Measurements from ENCODE around the gene SLC22A23.
A peak's percentile ranks its signal among the peaks of the same experiment; 100 is the strongest.

The SLC22A23 gene, protein sequence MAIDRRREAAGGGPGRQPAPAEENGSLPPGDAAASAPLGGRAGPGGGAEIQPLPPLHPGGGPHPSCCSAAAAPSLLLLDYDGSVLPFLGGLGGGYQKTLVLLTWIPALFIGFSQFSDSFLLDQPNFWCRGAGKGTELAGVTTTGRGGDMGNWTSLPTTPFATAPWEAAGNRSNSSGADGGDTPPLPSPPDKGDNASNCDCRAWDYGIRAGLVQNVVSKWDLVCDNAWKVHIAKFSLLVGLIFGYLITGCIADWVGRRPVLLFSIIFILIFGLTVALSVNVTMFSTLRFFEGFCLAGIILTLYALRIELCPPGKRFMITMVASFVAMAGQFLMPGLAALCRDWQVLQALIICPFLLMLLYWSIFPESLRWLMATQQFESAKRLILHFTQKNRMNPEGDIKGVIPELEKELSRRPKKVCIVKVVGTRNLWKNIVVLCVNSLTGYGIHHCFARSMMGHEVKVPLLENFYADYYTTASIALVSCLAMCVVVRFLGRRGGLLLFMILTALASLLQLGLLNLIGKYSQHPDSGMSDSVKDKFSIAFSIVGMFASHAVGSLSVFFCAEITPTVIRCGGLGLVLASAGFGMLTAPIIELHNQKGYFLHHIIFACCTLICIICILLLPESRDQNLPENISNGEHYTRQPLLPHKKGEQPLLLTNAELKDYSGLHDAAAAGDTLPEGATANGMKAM

DNA sequence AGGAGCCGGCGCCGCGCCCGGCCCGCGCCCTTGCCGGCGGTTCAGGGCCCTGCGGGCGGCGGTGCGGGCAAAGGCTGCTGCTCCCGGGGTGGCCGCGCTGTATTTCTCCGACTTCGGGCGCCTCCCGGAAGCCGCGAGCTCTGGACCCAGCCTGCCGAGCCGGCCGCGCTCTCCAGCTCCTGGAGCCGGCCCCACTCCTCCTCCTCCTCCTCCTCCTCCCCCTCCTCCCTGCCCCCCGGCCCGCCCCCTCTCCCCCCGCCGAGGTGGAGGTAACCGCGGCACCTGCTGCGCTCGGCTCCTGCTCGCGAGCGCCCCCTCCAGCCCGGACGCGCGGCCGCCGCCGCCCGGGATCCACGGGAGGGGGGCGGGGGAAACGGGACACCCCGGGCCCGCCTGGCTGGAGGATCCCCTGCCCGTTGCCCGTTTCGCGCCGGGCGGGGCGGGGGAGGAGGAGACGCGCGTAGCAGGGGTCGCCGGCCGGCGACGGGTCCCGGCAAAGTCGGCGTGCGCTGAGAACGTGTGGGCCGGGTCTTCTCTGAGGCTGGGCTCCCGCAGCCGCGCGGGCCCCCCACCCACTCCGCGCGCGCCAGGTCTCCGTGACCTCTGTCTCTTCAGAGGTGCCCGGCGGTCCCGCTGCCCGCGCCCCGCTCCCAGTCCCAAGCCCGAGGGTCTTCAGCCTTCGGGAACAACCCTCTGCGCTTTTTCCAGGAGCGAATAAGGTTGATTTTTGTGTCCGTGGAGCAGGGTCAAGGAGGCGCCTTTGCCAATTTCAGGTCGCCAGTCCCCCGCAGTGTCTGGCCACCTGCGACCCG is at the start of gene SLC22A23:
TSS of gene SLC22A23 (minus strand) at position 153 of the 812 bp plus-strand sequence. CDS start 491 bp downstream, outside the sequence.
- DNase-seq (ENCODE audit: low spot score) = peak; percentile 90

DNA sequence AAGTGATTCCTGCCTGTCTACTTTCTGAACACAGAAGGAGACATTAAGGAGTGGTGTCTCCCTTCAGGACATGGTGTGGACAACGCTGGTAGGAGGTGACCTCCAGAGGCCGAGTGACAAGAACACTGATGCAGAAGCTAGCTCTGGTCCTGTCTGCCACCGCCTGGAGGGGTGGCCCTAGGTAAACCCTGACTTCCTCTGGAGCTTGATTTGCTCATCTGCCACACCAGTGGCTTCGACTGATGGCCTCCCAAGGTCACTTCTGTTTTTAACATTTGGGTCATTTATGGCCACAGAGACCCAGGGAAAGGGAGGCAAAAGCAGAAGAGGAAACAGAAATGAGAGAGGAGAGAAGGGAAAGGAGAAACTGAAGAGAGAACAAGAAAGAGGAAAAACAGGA is 49.4 kb upstream of the SLC22A23 start:
- DNase-seq (ENCODE audit: low spot score) = no peak

DNA sequence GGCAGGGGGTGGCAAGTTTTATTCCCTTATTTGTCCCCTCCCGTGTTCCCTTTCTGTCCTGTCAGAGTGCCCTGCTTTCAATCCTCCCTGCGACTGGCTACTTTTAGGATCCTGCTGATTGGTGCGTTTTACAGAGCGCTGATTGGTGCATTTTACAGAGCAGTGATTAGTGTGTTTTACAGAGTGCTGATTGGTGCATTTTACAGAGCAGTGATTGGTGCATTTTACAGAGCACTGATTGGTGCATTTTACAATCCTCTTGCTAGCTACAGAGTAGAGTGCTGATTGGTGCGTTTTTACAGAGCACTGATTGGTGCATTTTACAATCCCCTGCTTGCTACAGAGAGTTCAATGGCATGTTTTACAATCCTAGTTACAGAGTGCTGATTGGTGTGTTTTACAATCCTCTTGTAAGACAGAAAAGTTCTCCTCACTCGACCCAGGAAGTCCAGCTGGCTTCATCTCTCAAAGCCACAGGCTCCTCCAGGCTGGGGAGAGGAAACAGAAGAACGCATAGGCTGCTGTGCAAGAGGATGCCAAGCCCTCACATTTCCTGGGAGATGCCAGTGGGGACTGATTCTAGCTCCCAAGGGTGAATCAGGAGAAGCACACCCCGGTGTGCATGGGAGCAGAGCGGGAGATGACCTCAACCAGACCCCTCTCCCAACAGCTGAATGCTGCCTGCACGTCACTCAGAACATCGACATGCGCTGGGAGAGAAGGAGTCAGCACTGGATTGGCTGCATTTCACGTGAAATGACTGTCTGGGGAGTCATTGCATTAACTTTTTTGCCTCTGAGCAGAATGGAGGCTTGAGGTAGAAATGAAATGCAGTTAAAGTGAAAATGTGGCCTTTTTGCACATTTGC is 48.3 kb upstream of the SLC22A23 start:
- DNase-seq (ENCODE audit: low spot score) = no peak

DNA sequence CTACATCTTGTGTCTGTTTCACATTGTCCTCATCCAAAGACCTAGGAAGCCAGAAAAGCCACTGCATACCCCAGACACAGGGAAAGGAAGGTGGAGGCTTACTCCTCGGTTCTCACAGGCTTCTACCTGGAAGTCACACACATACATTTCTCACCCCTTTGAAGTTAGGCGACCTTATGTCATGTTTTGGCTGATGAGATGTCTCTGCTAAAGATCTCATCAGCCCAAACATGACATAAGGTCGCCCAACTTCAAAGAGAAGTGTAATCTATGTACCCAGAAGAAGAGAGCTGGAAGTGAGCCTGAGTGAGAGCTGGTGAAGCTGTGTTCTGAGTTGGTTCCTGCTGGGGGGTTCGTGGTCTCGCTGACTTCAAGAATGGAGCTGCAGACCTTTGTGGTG is 47.5 kb upstream of the SLC22A23 start:
- no peak for DNase-seq (ENCODE audit: low spot score)

DNA sequence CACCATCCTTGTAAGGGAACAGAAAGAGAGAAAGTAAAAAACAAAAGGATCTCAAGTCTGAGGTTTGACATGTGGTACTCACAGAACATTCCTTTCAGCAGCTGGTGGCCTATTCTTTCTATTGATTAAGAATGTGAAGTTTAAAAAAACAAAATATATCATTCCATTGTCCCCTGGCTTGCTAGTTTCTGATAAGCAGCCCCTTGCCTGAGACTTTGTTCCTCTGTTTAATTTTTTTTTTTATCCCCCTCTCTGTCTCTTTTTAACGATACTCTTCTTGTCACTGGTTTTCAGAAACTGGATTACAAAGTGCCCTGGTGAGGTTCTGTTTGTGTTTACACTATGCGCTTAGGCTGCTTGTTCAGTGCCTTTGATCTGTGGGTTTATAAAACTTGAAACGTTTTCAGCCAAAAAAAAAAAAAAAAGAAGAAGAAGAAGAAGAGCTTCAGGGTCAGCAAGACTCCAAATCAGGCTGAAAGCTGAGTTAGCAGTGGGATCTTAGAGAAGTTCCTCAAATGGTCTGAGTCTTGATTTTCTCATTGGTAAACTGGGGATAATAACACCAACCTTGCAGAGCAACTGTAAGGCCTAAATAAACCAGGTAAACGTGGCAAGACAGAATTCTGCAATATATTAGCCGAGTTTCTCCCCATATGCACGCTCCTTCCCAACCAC is 45.1 kb upstream of the SLC22A23 start:
- no peak for DNase-seq (ENCODE audit: low spot score)

DNA sequence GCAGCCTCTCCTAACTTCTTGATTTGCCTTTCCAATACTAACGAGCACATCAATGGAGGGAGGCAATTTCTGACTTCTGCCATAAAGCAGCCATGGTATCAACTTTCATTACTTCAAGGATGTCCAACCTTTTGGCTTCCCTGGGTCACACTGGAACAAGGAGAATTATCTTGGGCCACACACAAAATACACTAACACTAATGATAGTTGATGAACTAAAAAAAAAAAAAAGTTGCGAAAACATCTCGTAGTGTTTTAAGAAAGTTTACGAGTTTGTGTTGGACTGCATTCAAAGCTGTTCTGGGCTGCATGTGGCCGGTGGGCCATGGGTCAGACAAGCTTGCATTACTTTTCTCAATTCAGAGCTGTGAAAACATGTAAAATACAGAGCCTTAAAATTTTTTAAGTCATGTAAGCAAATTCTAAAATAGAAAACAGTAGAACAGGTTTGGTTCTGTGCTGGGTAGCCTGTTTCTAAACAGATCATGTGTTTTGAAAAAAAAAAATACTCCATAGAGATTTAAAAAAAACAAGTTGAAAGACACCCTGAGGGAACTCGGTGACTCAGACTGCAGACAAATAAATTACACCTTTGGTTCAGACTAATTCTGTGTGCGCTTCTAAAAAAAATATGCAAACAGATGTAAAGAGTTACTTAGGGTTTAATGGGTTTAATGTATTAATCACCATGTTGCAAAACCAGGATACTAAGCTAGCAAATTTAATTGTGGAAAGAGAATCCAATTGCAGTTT is 43.6 kb upstream of the SLC22A23 start:
- no peak for DNase-seq (ENCODE audit: low spot score)

DNA sequence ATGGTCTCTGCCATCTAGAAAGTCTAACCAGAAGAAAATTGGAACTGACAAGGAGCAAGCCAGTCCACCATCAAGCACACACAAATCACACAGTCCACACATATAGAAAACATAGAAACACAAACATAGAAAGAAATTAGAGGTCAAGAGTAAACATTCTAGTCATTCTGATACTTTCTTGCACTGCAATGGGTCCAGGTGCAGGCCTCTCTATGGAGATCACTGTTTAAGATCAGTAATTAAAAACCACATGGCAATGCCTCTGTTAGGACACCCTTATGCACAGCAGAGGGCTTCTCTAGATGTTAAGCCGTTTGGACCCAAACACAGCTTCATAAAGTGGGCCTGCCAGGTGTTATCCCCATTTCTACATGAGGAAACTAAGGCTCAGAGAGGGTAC is 42.8 kb upstream of the SLC22A23 start:
- DNase-seq (ENCODE audit: low spot score) = no peak

DNA sequence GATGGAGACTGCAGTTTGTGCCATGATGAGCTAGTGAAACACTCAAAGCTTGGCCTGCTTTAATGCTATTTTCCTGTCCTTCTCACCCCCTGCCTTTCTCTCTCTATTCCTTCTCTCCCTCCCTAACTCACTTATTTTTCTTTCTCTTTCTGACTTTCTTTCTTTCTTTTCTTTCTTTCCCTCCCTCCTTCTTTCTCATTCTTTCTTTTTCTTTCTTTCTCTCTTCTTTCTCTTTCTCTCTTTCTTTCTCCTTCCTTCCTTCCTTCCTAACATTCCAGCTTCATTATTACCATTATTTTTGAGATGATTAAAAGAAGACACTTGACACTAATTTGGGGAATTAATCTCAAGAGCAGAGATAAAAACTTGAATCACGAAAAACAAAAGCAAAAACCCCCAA is 39.5 kb upstream of the SLC22A23 start:
- no peak for DNase-seq (ENCODE audit: low spot score)

DNA sequence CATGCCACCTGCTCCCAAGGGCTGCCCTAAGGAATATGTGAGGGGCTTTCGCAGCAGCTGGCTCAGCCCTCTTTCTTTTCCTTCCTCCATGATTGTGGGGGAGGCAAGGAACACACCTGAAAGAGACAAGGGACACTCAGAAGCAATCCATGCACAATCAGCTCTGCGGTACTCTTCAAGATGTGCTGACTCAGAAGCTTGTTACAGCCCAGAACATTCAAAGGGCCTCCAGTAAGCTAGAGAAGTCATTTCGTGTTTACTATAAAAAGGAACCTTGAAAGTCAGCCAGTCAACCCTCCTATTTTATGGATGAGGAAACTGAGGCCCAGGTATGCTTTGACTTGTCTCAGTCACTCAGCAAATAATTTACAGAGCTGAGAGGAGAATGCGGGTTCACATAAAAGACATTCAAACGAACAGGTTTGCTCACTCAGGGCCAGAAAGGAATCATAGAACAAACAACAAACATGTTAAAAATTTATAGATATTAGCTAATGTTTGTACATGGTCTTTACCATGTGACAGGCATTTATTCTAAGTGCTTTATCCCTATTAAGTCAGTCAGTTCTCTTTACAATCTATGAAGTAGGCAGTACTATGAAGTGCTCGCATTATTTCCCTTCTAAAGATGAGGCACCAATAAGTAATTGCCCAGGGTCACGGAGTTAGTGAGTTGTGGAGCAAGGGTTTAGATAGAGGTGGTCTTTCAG is 37.7 kb upstream of the SLC22A23 start:
- no peak for DNase-seq (ENCODE audit: low spot score)

DNA sequence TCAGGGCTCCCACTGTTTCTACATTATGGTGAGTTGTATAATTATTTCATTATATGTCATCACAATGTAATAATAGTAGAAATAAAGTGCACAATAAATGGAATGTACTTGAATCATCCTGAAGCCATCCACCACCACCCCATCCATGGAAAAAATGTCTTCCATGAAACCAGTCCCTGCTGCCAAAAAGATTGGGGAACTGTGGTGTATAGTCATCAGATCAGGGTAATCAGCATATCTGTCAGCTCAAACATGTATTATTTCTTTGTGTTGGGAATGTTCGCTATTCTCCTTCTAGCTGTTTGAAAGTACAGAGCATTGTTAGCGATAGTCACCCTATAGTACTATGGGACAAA is 33.8 kb upstream of the SLC22A23 start:
- DNase-seq (ENCODE audit: low spot score) = no peak

DNA sequence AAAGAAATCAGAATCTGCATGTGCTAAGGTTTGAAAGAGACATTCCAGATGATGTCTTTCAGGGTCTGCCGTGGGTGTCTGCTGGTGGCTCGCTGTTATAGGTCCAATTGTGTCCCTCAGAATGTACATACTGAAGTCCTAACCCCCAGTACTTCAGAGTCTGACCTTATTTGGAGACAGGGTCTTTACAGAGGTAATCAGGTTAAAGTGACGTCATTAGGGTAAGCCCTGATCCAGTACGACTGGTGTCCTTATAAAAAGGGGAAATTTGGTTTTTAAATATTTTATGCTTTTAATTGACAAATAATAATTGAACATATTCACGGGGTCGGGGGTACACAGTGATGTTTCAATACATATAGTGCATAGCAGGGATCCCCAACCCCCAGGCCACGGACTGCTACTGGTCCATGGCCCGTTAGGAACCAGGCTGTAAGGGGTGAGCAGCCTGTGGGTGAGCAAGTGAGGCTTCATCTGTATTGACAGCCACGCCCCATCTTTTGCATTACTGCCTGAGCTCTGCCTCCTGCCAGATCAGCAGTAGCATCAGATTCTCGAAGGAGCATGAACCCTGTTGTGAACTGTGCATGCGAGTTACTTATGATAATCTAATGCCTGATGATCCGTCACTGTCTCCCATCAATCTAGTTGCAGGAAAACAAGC is 33.2 kb upstream of the SLC22A23 start:
- no peak for DNase-seq (ENCODE audit: low spot score)

DNA sequence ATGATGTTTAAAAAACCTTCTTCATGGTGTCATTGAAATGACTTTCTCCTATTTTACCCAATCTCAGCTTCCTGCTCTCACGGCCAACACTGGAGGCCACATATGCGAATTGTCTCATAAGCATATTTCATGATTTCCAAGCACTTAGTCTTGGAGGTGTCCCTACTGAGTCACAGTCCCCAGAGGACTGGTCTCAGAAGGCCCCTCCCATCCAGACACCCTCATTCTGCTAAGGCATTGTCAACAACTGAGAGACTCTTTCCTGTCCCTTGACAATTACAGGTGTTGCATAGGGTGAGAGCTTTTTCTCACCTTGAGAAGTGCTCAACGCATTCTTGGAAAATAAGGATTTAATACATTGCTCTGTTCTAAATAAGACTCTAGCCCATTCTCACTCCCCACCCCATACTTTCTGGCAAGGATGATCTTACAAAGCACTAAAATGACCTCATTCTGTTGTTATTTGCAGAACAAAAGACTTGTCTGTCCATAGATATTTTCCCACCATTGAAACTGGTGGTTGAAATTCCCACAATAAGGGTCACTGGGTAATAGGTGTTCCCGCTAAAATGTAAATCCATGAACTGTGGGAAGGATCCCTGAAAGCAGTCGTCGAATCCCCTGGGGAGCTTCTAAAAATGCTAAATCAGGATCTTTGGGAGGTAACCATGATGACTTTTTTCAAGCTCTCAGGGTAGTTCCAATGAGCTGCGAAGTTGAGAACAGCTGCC is 32.3 kb upstream of the SLC22A23 start:
- no peak for DNase-seq (ENCODE audit: low spot score)

DNA sequence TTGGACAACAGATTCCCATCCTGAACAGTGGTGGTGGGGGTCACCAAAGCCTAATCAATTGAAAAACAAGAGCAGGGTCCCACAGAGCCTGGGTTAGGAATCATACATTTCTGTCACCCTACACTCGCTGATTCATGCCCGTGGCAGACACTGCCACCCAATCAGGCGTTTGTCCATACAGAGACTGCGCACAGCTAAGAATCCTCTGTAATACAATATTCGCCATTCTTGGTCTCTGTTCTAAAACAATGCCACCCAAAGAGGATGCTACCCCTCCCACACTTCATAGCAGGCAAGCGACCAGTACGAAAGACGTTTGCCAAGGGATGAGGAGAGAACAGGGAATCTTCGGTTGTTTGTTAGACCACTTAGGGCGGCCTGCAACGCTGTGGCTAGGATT is 28.1 kb upstream of the SLC22A23 start:
- no peak for DNase-seq (ENCODE audit: low spot score)

DNA sequence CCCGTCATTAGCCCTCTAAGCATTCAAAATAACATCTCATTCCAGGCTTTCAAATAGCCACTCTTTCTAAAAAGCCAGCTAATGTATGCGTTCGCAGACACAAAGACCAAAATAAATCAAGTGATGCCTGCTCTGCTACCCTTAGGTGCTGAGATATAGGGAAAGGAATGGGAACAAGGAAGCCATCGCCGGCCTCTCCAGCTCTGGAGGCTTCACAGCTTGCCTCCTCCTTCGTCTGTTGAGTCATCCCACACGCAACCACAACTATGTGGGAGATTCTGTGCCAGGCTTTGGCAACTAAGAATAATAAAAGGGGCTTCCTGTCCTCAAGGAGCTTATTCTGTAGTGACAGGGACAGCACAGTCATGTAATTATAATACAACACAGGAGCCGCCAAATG is 27.3 kb upstream of the SLC22A23 start:
- no peak for DNase-seq (ENCODE audit: low spot score)

DNA sequence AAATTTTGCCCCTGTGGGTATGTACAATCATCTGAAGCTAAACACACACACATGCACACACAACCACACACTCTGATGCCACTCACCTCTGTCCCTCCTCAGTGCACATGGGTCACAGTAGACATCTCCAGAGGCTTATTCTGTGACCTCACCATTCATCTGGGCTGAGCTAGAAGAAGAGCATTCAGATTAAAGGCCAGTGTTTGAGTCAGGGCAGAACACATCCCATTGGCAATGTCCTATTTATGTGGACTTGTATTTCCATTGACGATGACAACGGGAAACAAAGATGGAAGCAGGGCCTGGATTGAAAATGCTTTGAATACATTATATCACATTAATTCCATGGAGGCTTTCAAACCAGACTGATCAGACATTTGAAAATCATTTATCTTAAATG is 26.8 kb upstream of the SLC22A23 start:
- no peak for DNase-seq (ENCODE audit: low spot score)

DNA sequence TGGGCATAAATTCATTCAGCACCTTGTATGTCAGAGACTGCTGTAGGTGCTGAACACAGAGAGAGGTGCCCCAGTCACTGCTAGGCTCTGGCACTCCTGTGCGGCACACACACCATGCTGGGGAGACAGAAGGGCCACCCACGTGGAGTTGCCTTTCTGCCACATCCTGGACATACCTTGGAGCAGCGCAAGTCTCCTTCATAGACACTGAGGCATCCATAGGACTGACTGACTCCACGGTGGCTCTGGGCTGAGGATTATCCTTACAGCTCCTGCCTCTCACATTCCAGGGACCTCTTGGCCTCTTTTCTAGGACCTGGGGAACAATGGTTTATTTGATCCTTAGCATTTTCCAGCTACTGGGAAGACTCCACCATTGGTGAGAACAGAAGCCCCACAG is 26.0 kb upstream of the SLC22A23 start:
- no peak for DNase-seq (ENCODE audit: low spot score)

DNA sequence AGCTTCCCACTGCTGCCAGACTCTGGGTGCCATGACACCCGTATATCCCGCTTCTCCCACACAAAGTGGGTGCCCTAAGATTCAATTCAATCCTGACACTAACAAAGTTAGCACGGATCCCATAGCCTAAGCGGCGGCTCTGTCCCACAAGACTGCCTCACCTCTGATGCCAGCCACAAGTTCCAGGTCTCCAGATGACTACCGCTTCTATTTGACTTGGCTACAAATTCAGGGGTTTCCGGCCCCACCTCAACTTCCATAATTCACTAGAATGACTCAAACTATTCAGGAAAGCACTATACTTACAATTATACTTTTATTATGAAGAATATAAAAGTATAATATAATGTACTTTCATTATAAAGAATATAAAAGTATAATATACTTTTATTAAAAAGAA is 24.8 kb upstream of the SLC22A23 start:
- no peak for DNase-seq (ENCODE audit: low spot score)

DNA sequence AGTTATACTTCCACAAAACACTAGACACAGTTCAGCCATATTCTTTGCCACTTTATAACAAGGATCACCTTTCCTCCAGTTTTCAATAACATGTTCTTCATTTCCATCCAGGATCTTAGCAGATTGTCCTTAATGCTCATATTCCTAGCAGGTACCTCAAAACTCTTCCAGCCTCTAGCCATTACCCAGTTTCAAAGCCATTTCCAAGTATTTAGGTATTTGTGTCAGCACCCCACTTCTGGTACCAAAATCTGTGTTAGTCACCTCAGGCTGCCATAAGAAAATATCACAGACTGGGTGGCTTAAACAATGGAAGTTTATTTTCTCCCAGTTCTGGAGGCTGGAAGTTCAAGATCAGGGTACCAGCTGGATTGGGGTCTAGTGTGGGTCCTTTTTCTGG is 23.2 kb upstream of the SLC22A23 start:
- DNase-seq (ENCODE audit: low spot score) = no peak

DNA sequence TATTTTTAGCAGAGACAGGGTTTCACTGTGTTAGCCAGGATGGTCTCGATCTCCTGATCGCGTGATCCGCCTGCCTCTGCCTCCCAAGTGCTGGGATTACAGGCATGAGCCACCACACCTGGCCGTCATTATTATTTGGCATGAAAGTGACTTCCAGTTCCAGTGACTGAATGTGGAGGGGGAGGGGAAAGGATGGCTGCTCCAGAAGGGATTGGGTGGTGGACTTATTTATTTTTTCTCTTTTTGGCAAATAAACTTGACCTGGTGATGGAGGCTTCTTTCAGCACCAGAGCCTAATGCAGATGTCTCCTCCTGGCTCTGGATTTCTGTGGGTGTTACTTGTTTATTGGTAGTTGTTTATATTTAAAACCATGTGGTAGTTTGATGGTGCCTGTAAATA is 16.9 kb upstream of the SLC22A23 start:
- no peak for DNase-seq (ENCODE audit: low spot score)
